GM23338 (cell line): ENCODE measurements around the gene GAPT. TPM values are rescaled to one million over a fixed set of nuclear protein-coding genes. Genes with fewer than 3 reads are reported as not detected.

ENCODE experiments used
- ATAC-seq: fragments of 200-7000 bp; cut with Tn5 transposase; 3 replicates; pipeline ENCODE4 v1.9.1; 2020
- DNase-seq: peaks from one replicate; pipeline ENCODE4 v3.0.0-alpha.2; 2015; ENCODE audit warnings: low spot score
- H2AFZ ChIP-seq: fragments of 200-600 bp; sonication (generic); 2 replicates; pipeline ENCODE4 v1.8.0; 2016; ENCODE audit warnings: antibody characterized with exemption, mild to moderate bottlenecking, moderate library complexity
- H3F3A ChIP-seq: fragments of 200-600 bp; sonication (generic); replicated peaks from 2 replicates; pipeline ENCODE4 v1.8.0; 2017; ENCODE audit warnings: antibody characterized with exemption, mixed run types, low read depth
- H3K27ac ChIP-seq: fragments of 200-600 bp; sonication (generic); 2 replicates; pipeline ENCODE4 v1.6.1; 2016; ENCODE audit warnings: low read depth
- H3K27me3 ChIP-seq: fragments of 200-600 bp; sonication (generic); 2 replicates; pipeline ENCODE4 v1.8.0; 2016; ENCODE audit warnings: mild to moderate bottlenecking, mixed run types, moderate library complexity; ENCODE audit not compliant: insufficient read depth
- H3K36me3 ChIP-seq: fragments of 200-600 bp; sonication (generic); 2 replicates; pipeline ENCODE4 v1.8.0; 2016; ENCODE audit warnings: mild to moderate bottlenecking; ENCODE audit not compliant: insufficient read depth
- H3K4me1 ChIP-seq: fragments of 200-600 bp; sonication (generic); 2 replicates; pipeline ENCODE4 v1.8.0; 2016; ENCODE audit warnings: mild to moderate bottlenecking, moderate library complexity; ENCODE audit not compliant: insufficient read depth
- H3K4me2 ChIP-seq: fragments of 200-600 bp; sonication (generic); 2 replicates; pipeline ENCODE4 v1.7.1; 2017; ENCODE audit warnings: mixed run types
- H3K4me3 ChIP-seq: fragments of 200-600 bp; sonication (generic); 2 replicates; pipeline ENCODE4 v1.6.1; 2016; ENCODE audit warnings: mixed run types
- H3K79me2 ChIP-seq: fragments of 200-600 bp; sonication (generic); replicated peaks from 2 replicates; pipeline ENCODE4 v1.8.0; 2017; ENCODE audit warnings: mild to moderate bottlenecking; ENCODE audit not compliant: insufficient read depth
- H3K9me2 ChIP-seq: fragments of 200-600 bp; sonication (generic); 2 replicates; pipeline ENCODE4 v1.8.0; 2017; ENCODE audit not compliant: insufficient read depth
- H4K20me1 ChIP-seq: fragments of 200-600 bp; sonication (generic); replicated peaks from 2 replicates; pipeline ENCODE4 v1.8.0; 2017; ENCODE audit warnings: mild to moderate bottlenecking; ENCODE audit not compliant: insufficient read depth
- H3K27ac Mint-ChIP-seq: 2 replicates; pipeline ENCODE4 v1.8.0; 2020; ENCODE audit warnings: inconsistent platforms, mild to moderate bottlenecking, moderate library complexity, mixed read lengths
- H3K27me3 Mint-ChIP-seq: 3 replicates; pipeline ENCODE4 v1.8.0; 2022; ENCODE audit warnings: low read depth, mild to moderate bottlenecking, moderate library complexity, mixed read lengths, inconsistent platforms; ENCODE audit not compliant: insufficient read depth, poor library complexity
- H3K36me3 Mint-ChIP-seq: 3 replicates; pipeline ENCODE4 v1.8.0; 2021; ENCODE audit warnings: low read depth, mild to moderate bottlenecking, inconsistent platforms, moderate library complexity, mixed read lengths
- H3K4me1 Mint-ChIP-seq: 3 replicates; pipeline ENCODE4 v1.8.0; 2020; ENCODE audit warnings: mild to moderate bottlenecking, inconsistent platforms, mixed read lengths
- H3K4me3 Mint-ChIP-seq: 3 replicates; pipeline ENCODE4 v1.8.0; 2021; ENCODE audit warnings: moderate library complexity, mild to moderate bottlenecking, inconsistent platforms, mixed read lengths
- H3K9me3 Mint-ChIP-seq: 3 replicates; pipeline ENCODE4 v1.8.0; 2020; ENCODE audit warnings: moderate library complexity, mild to moderate bottlenecking, inconsistent platforms, mixed read lengths
- CREB1 ChIP-seq: fragments of 250-450 bp; sonication (Bioruptor Pico); IDR thresholded peaks from 2 replicates; pipeline ENCODE4 v1.5.0; 2020; ENCODE audit warnings: low read depth, mild to moderate bottlenecking, moderate library complexity
- ETS1 ChIP-seq: IDR thresholded peaks from 2 replicates; pipeline ENCODE4 v1.6.1; 2016; ENCODE audit warnings: antibody characterized with exemption
- POLR2AphosphoS5 ChIP-seq: IDR thresholded peaks from 2 replicates; pipeline ENCODE4 v1.6.1; 2016; ENCODE audit warnings: antibody characterized with exemption, low read depth
- ZNF114 ChIP-seq: fragments of 250-450 bp; sonication (Bioruptor Pico); IDR thresholded peaks from 2 replicates; pipeline ENCODE4 v1.5.0; 2020; ENCODE audit warnings: mild to moderate bottlenecking, moderate library complexity
- ZNF331 ChIP-seq: fragments of 250-450 bp; sonication (Bioruptor Pico); IDR thresholded peaks from 2 replicates; pipeline ENCODE4 v1.5.0; 2020; ENCODE audit warnings: low read depth, mild to moderate bottlenecking, moderate library complexity
- polyA plus RNA-seq: library from polyadenylated mRNA; unstranded; fragments of >200 nt; fragmentation: Nextera tagmentation; extraction: Ambion mirVana; gene quantifications from 2 replicates; pipeline ENCODE4 v1.2.1, GENCODE V29; 2016
- total RNA-seq: library from RNA; depleted of rRNA; stranded (reverse); fragments of >200 nt; shearing (Covaris generic); gene quantifications from 2 replicates; pipeline ENCODE4 v1.2.3, GENCODE V29; 2014
- TF ChIP-seq, protein P1 (sequence below): IDR thresholded peaks from one replicate; pipeline ENCODE4 v1.6.1; 2018; ENCODE audit warnings: antibody characterized with exemption; ENCODE audit not compliant: unreplicated experiment

Gene GAPT
- total and polyA plus RNA-seq, 2 experiments from 2014 or later = not detected

DNA sequence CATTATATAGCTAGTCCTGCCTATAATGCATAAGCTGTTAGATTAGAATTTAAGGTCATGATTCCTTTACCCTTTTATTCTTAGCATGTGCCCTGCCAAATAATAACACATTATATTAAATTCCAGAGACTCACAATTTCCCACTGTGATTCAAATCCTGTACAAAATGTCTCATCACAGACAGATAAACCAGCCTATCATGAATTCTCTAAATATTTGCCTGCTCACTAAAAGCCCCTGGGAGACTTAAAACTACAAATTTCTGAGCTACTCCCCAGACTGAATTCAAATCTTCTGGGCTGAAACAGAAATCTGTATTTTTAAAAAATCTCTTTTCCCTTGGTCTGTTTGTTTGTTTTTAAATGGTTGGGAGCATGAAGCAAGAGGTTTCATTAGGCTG is 32.7 kb downstream of the GAPT start (continued):
- TF ChIP-seq, protein P1, sequence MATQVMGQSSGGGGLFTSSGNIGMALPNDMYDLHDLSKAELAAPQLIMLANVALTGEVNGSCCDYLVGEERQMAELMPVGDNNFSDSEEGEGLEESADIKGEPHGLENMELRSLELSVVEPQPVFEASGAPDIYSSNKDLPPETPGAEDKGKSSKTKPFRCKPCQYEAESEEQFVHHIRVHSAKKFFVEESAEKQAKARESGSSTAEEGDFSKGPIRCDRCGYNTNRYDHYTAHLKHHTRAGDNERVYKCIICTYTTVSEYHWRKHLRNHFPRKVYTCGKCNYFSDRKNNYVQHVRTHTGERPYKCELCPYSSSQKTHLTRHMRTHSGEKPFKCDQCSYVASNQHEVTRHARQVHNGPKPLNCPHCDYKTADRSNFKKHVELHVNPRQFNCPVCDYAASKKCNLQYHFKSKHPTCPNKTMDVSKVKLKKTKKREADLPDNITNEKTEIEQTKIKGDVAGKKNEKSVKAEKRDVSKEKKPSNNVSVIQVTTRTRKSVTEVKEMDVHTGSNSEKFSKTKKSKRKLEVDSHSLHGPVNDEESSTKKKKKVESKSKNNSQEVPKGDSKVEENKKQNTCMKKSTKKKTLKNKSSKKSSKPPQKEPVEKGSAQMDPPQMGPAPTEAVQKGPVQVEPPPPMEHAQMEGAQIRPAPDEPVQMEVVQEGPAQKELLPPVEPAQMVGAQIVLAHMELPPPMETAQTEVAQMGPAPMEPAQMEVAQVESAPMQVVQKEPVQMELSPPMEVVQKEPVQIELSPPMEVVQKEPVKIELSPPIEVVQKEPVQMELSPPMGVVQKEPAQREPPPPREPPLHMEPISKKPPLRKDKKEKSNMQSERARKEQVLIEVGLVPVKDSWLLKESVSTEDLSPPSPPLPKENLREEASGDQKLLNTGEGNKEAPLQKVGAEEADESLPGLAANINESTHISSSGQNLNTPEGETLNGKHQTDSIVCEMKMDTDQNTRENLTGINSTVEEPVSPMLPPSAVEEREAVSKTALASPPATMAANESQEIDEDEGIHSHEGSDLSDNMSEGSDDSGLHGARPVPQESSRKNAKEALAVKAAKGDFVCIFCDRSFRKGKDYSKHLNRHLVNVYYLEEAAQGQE = no peak
- TF ChIP-seq ZNF114 (CRISPR knock-in tag) = no peak
- no peak for TF ChIP-seq POLR2AphosphoS5
- no peak for TF ChIP-seq ZNF331 (CRISPR knock-in tag)
- no peak for TF ChIP-seq ETS1

DNA sequence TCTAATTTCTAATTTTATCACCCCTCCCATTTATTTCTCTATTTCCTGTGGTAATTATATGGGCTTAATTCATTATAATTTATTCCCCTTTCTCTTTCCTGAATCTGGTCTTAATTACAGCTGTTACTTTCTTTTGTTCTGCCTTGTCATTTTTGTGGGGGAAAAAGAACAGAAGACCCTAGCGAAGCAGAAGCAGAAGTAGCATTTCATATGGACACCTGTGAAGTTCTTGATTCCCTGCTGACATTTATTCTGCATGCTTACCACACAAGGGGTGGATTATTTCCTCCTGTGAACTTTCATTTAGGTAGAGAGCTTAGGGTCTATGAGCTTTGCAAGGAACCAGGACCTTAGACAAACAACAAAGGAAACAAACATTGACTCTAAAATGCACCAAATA is 33.3 kb downstream of the GAPT start:
- ATAC-seq (no peak), DNase-seq (no peak)
- Mint-ChIP-seq H3K4me3 (no peak overlapping the region), H3K36me3 (no peaks in the 10 kb centered on the region), H3K9me3 (no peaks in the 10 kb centered on the region), H3K27ac (no peak overlapping the region), H3K27me3 (peaks cover 2% of the 10 kb centered on the region), H3K4me1 (no peaks in the 10 kb centered on the region)
- H3K9me2 ChIP-seq = no peaks in the 10 kb centered on the region
- no peak overlapping the region for H3K27ac ChIP-seq
- H3F3A ChIP-seq = no peaks in the 10 kb centered on the region
- no peak overlapping the region for H3K4me2 ChIP-seq
- no peaks in the 10 kb centered on the region for H3K36me3 ChIP-seq
- no peak overlapping the region for H3K4me3 ChIP-seq
- H3K79me2 ChIP-seq = no peaks in the 10 kb centered on the region
- H3K27me3 ChIP-seq = no peaks in the 10 kb centered on the region
- no peak overlapping the region for H2AFZ ChIP-seq
- H3K4me1 ChIP-seq = no peaks in the 10 kb centered on the region
- TF ChIP-seq CREB1 (CRISPR knock-in tag) (no peak), ZNF114 (CRISPR knock-in tag) (no peak), ETS1 (no peak), ZNF331 (CRISPR knock-in tag) (no peak)
- TF ChIP-seq, protein P1 = no peak
- no peaks in the 10 kb centered on the region for H4K20me1 ChIP-seq
